GM23248 (cell line): ENCODE data around the gene TAS1R2. TPM values are rescaled to one million over a fixed set of nuclear protein-coding genes. Genes with fewer than 3 reads are reported as not detected.

Experiments used
- DNase-seq: peaks from one replicate; pipeline ENCODE4 v3.0.0-alpha.2; 2015
- H2AFZ ChIP-seq: fragments of 200-600 bp; sonication (generic); 2 replicates; pipeline ENCODE4 v1.6.1; 2016; ENCODE audit warnings: antibody characterized with exemption
- H3F3A ChIP-seq: fragments of 200-600 bp; sonication (generic); 2 replicates; pipeline ENCODE4 v1.6.1; 2016; ENCODE audit warnings: mild to moderate bottlenecking, antibody characterized with exemption, mixed run types; ENCODE audit not compliant: insufficient read depth
- H3K27ac ChIP-seq: fragments of 200-600 bp; sonication (generic); 2 replicates; pipeline ENCODE4 v1.5.1; 2016; ENCODE audit warnings: mild to moderate bottlenecking
- H3K27me3 ChIP-seq: fragments of 200-600 bp; sonication (generic); replicated peaks from 2 replicates; pipeline ENCODE4 v1.6.1; 2016; ENCODE audit warnings: mild to moderate bottlenecking; ENCODE audit not compliant: insufficient read depth
- H3K36me3 ChIP-seq: fragments of 200-600 bp; sonication (generic); 2 replicates; pipeline ENCODE4 v1.6.1; 2016; ENCODE audit warnings: low read depth, mild to moderate bottlenecking
- H3K4me1 ChIP-seq: fragments of 200-600 bp; sonication (generic); 2 replicates; pipeline ENCODE4 v1.6.1; 2016; ENCODE audit warnings: mild to moderate bottlenecking; ENCODE audit not compliant: insufficient read depth
- H3K4me2 ChIP-seq: fragments of 200-600 bp; sonication (generic); one replicate; pipeline ENCODE4 v1.6.1; 2016; ENCODE audit warnings: mild to moderate bottlenecking; ENCODE audit not compliant: unreplicated experiment
- H3K4me3 ChIP-seq: fragments of 200-600 bp; sonication (generic); 2 replicates; pipeline ENCODE4 v1.5.1; 2016; ENCODE audit warnings: mild to moderate bottlenecking
- H3K79me2 ChIP-seq: fragments of 200-600 bp; sonication (generic); 2 replicates; pipeline ENCODE4 v1.6.1; 2016; ENCODE audit warnings: mild to moderate bottlenecking; ENCODE audit not compliant: insufficient read depth
- H3K9ac ChIP-seq: fragments of 200-600 bp; sonication (generic); 2 replicates; pipeline ENCODE4 v1.6.1; 2016; ENCODE audit warnings: mild to moderate bottlenecking
- H3K9me2 ChIP-seq: fragments of 200-600 bp; sonication (generic); 2 replicates; pipeline ENCODE4 v1.6.1; 2016; ENCODE audit warnings: mixed run types, mild to moderate bottlenecking, moderate library complexity; ENCODE audit not compliant: insufficient read depth
- H3K9me3 ChIP-seq: fragments of 200-600 bp; sonication (generic); one replicate; pipeline ENCODE4 v1.6.1; 2017; ENCODE audit warnings: low read depth
- H4K20me1 ChIP-seq: fragments of 200-600 bp; sonication (generic); 2 replicates; pipeline ENCODE4 v1.6.0; 2016; ENCODE audit not compliant: insufficient read depth
- EZH2 ChIP-seq: fragments of 200-600 bp; sonication (generic); IDR thresholded peaks from 2 replicates; pipeline ENCODE4 v1.6.1; 2018; ENCODE audit warnings: antibody characterized with exemption, mild to moderate bottlenecking; ENCODE audit not compliant: insufficient read depth, poor library complexity, severe bottlenecking
- EZH2phosphoT487 ChIP-seq: fragments of 200-600 bp; sonication (generic); IDR thresholded peaks from 2 replicates; pipeline ENCODE4 v1.6.1; 2018; ENCODE audit warnings: antibody characterized with exemption, moderate library complexity, mild to moderate bottlenecking, low read depth; ENCODE audit not compliant: insufficient read depth
- WGBS, 2 experiments: methylation state at CpG; one replicate each; pipeline ENCODE4 v1.1.6; 2015 to 2017; ENCODE audit warnings: low lambda C conversion rate in 2 of 2, low coverage in 1 of 2; ENCODE audit errors: missing lambda C conversion rate in 2 of 2; 5-methylcytosine and 5-hydroxymethylcytosine counted together
- in situ Hi-C: fragments of 300-500 bp; cut with MboI; formaldehyde crosslinking; loops from 2 replicates; pipeline ENCODE4 v1.15.0; 2020
- polyA plus RNA-seq: library from polyadenylated mRNA; unstranded; fragments of >200 nt; fragmentation: Nextera tagmentation; extraction: Ambion mirVana; gene quantifications from 2 replicates; pipeline ENCODE4 v1.2.1, GENCODE V29; 2016
- total RNA-seq: library from RNA; depleted of rRNA; stranded (reverse); fragments of >200 nt; shearing (Covaris generic); gene quantifications from 2 replicates; pipeline ENCODE4 v1.2.3, GENCODE V29; 2014

TAS1R2 gene
- total and polyA plus RNA-seq, 2 experiments from 2014 or later, result not detected

DNA sequence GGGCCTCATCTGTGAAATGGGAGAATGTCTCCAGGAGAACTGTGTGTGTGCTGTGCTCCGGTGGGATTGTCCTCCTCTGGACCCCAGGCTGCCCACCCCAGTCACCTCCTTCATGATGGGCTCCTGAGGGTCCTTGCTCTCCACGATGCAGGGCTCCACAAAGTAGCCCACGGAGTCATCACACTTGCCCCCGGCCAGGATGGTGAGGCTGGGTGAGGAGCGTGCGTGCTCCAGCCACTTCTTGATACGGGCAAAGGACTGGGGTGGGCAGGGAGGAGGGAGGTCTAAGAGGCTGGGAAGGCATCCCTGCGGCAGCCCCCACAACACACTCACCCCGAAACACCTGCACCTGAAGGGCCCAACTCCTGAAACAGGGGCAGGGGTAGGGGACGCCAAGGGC is 16.8 kb upstream of the TAS1R2 start:
- in situ Hi-C loops, result no loop called here
- H3K4me2 ChIP-seq, result no peak overlapping the region
- no peaks in the 10 kb centered on the region for H3K9me2 ChIP-seq
- no peak for TF ChIP-seq EZH2phosphoT487
- TF ChIP-seq EZH2, result no peak
- no peaks in the 10 kb centered on the region for H4K20me1 ChIP-seq
- DNase-seq, result no peak
- WGBS, 2 experiments, result 84 to 91% methylated on average over 10 of the region's 10 CpGs
- H3F3A ChIP-seq, result no peaks in the 10 kb centered on the region
- H3K9ac ChIP-seq, result no peak overlapping the region
- H3K36me3 ChIP-seq, result no peaks in the 10 kb centered on the region
- H3K27ac ChIP-seq, result no peak overlapping the region
- H2AFZ ChIP-seq, result no peak overlapping the region
- no peaks in the 10 kb centered on the region for H3K9me3 ChIP-seq
- no peaks in the 10 kb centered on the region for H3K4me1 ChIP-seq
- no peaks in the 10 kb centered on the region for H3K27me3 ChIP-seq
- no peaks in the 10 kb centered on the region for H3K79me2 ChIP-seq
- no peak overlapping the region for H3K4me3 ChIP-seq

GRCh38 chr1:18875796-18876128 is 16.3 kb upstream of the TAS1R2 start:
- no peaks in the 10 kb centered on the region for H3K9me3 ChIP-seq
- H4K20me1 ChIP-seq, result no peaks in the 10 kb centered on the region
- H3K27me3 ChIP-seq, result no peaks in the 10 kb centered on the region
- H3K4me3 ChIP-seq, result no peak overlapping the region
- H2AFZ ChIP-seq, result no peak overlapping the region
- no peaks in the 10 kb centered on the region for H3K4me1 ChIP-seq
- no peak for DNase-seq
- H3K36me3 ChIP-seq, result no peaks in the 10 kb centered on the region
- H3K9ac ChIP-seq, result no peak overlapping the region
- in situ Hi-C loops, result no loop called here
- no peaks in the 10 kb centered on the region for H3K79me2 ChIP-seq
- H3K9me2 ChIP-seq, result no peaks in the 10 kb centered on the region
- H3K4me2 ChIP-seq, result no peak overlapping the region
- no peak for TF ChIP-seq EZH2
- TF ChIP-seq EZH2phosphoT487, result no peak
- 63 to 65% methylated on average over 3 of the region's 3 CpGs for WGBS, 2 experiments
- no peaks in the 10 kb centered on the region for H3F3A ChIP-seq
- H3K27ac ChIP-seq, result no peak overlapping the region

DNA sequence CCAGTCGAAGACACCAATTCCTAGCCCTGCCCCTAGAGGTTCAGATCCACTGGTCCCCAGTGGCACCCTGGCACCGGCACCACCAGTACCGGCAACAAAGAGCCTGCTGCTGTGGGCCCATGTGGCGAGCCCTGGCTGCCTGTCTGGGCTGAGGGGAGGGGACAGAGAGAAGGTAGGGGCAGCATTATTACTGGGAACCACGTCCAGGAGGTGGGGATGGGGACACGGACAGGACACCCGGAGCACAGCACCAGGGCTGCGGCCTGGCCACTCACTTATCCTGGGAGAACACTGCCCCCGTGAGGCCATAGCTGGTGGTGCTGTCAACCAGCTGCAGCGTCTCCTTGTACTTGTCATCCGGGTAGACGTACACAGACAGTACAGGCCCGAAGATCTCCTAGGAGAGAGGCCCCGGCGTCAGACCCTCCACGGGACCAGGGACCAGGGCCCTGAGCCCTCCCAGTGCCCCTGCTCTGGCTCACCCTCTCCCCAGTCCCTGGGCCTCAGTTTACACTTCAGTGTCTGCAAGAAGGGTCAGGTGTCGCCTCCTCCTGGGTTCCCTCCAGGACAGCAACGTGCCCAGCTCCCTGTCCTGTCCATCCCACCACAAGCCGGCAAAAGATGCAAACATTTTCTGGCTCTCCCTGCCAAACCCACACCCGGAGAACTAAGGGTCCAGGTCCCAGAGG is 15.8 kb upstream of the TAS1R2 start:
- TF ChIP-seq EZH2 (no peak), EZH2phosphoT487 (no peak)
- Histone ChIP-seq H3K4me3 (no peak overlapping the region), H4K20me1 (no peaks in the 10 kb centered on the region), H3K79me2 (no peaks in the 10 kb centered on the region), H3K9me2 (no peaks in the 10 kb centered on the region), H3K36me3 (no peaks in the 10 kb centered on the region), H3K4me2 (no peak overlapping the region), H3K9me3 (no peaks in the 10 kb centered on the region), H3K27ac (no peak overlapping the region), H2AFZ (no peak overlapping the region), H3K4me1 (no peaks in the 10 kb centered on the region), H3F3A (no peaks in the 10 kb centered on the region), H3K9ac (no peak overlapping the region), H3K27me3 (no peaks in the 10 kb centered on the region)
- 26% methylated on average over 20 of the region's 20 CpGs for WGBS, 2 experiments
- DNase-seq, result peak; percentile 84
- in situ Hi-C loops, result no loop called here

- H3K4me3 ChIP-seq, result no peak overlapping the region
- DNase-seq, result no peak
- H3K9me2 ChIP-seq, result no peaks in the 10 kb centered on the region
- no peaks in the 10 kb centered on the region for H4K20me1 ChIP-seq
- no peak overlapping the region for H3K9ac ChIP-seq
- no peaks in the 10 kb centered on the region for H3K36me3 ChIP-seq
- H2AFZ ChIP-seq, result no peak overlapping the region
- H3K79me2 ChIP-seq, result no peaks in the 10 kb centered on the region
- 85 to 92% methylated on average over 7 to 8 of the region's 8 CpGs for WGBS, 2 experiments
- H3K27ac ChIP-seq, result no peak overlapping the region
- no peak overlapping the region for H3K4me2 ChIP-seq
- H3K4me1 ChIP-seq, result no peaks in the 10 kb centered on the region
- TF ChIP-seq EZH2phosphoT487 (no peak), EZH2 (no peak)
- in situ Hi-C loops, result no loop called here
- no peaks in the 10 kb centered on the region for H3K9me3 ChIP-seq
- no peaks in the 10 kb centered on the region for H3K27me3 ChIP-seq
- no peaks in the 10 kb centered on the region for H3F3A ChIP-seq
Measured at GRCh38 chr1:18874600-18874999, 15.1 kb upstream of the TAS1R2 start.

GRCh38 chr1:18874036-18874435 is 14.6 kb upstream of the TAS1R2 start:
- no peak for DNase-seq
- no peaks in the 10 kb centered on the region for H3K9me3 ChIP-seq

More at GRCh38 chr1:18874036-18874435, 14.6 kb upstream of the TAS1R2 start:
- Histone ChIP-seq H3K9ac (no peak overlapping the region), H3F3A (no peaks in the 10 kb centered on the region), H3K79me2 (no peaks in the 10 kb centered on the region), H4K20me1 (no peaks in the 10 kb centered on the region), H3K36me3 (no peaks in the 10 kb centered on the region), H2AFZ (no peak overlapping the region), H3K4me2 (no peak overlapping the region), H3K4me1 (no peaks in the 10 kb centered on the region), H3K9me2 (no peaks in the 10 kb centered on the region), H3K27me3 (no peaks in the 10 kb centered on the region), H3K4me3 (no peak overlapping the region), H3K27ac (no peak overlapping the region)
- in situ Hi-C loops, result no loop called here
- 86 to 92% methylated on average over 6 of the region's 6 CpGs for WGBS, 2 experiments
- no peak for TF ChIP-seq EZH2phosphoT487
- no peak for TF ChIP-seq EZH2
